ENCODE results near the gene OGDH. TPM values are rescaled to one million over a fixed set of nuclear protein-coding genes. Genes with fewer than 3 reads are reported as not detected.

The OGDH gene
- total and polyA plus RNA-seq, 2 of the 4 experiments (the other 2 are of a cell fraction) = 47.4 to 56.5 TPM

- peak overlapping the region; percentile 73 for H4K91ac ChIP-seq (ENCODE audit: insufficient read depth, low read depth, low read length)
- H2AFZ ChIP-seq (replicated peaks; ENCODE audit: low read length, poor library complexity) = peak overlapping the region; percentile 11
- H3K18ac ChIP-seq (ENCODE audit: low read depth, low read length) = peak overlapping the region; percentile 5; the same call in 1 of the 2 replicates
- CTCF ChIA-PET = no interaction called here
- peak overlapping the region; percentile 70 for H3K4ac ChIP-seq (ENCODE audit: low read depth, low read length)
- 0 out of 2 replicates have a peak overlapping the region, but pooled peaks have one; percentile 34 for H3K27ac ChIP-seq (ENCODE audit: insufficient read depth, low read length)
- peak overlapping the region; percentile 22 for H2BK120ac ChIP-seq (ENCODE audit: low read depth, low read length)
- H2AK5ac ChIP-seq (ENCODE audit: low read depth, low read length) = peak overlapping the region; percentile 96
- dilution Hi-C loops (cut with HindIII; ENCODE audit: low sequenced_read_pairs, unreplicated experiment) (no loop called here), in situ Hi-C loops (cut with MboI; ENCODE audit: low sequenced_read_pairs) (no loop called here), intact Hi-C loops (cut with micrococcal nuclease) (no loop called here)
- no peak overlapping the region for H3K56ac ChIP-seq (ENCODE audit: extremely low read depth, insufficient read depth, low read length)
- BruUV-seq (replicated peaks) = no TSS peak
- peaks cover 14% of the 10 kb centered on the region for H3K4me1 ChIP-seq (ENCODE audit: control insufficient read depth, insufficient read depth, low read length)
- H4K8ac ChIP-seq (ENCODE audit: low read depth in 2 of 2, low read length in 2 of 2) = peak overlapping the region in 1 of 2 experiments; percentile 67; a peak in 1 of 4 replicates
- H2AK9ac ChIP-seq (replicated peaks; ENCODE audit: low read depth, low read length, poor library complexity) = no peak overlapping the region
- peak overlapping the region; percentile 73 for H2BK15ac ChIP-seq (ENCODE audit: low read depth, low read length)
- peaks cover 14% of the 10 kb centered on the region for H3K9me1 ChIP-seq (ENCODE audit: insufficient read depth, low read length)
- H3K9me3 ChIP-seq (ENCODE audit: control insufficient read depth, insufficient read depth, low read length) = no peaks in the 10 kb centered on the region
- peak overlapping the region; percentile 13; the same call in 1 of the 2 replicates for H2BK20ac ChIP-seq (ENCODE audit: low read depth, low read length)
- H3K36me3 ChIP-seq (ENCODE audit: control insufficient read depth, insufficient read depth, low read length) = no peaks in the 10 kb centered on the region
- POLR2A ChIA-PET (ENCODE audit: unreplicated experiment) = interaction anchor here (0.6 kb wide), 1 partner anchor 10 kb away, joined by 3 read pairs; no protein-coding TSS in a partner anchor
- peak overlapping the region; percentile 24; the same call in 1 of the 2 replicates for H3K14ac ChIP-seq (replicated peaks; ENCODE audit: low read depth, low read length)
- DNase-seq (peak; percentile 11), ATAC-seq (ENCODE audit: low read depth) (no peak)
- WGBS, 2 experiments (ENCODE audit: extremely low coverage in 2 of 2, insufficient read length in 1 of 2) = 100% methylated on average over 1 of the region's 4 CpGs; no CpG with 5 or more reads in 1 of the 2 experiments
- TF ChIP-seq CHD1 (IDR thresholded peaks at IDR 0.05; ENCODE audit: low read depth, low read length) = no peak
- peak; percentile 65 for TF ChIP-seq CEBPB (IDR thresholded peaks at IDR 0.05; ENCODE audit: low read depth, low read length)
- no peak overlapping the region for H3K4me3 ChIP-seq (ENCODE audit: insufficient read depth, low read depth, low read length)
- H3K9ac ChIP-seq (ENCODE audit: low read depth, low read length) = no peak overlapping the region
- H3K79me1 ChIP-seq (ENCODE audit: low read depth in 1 of 2, low read length in 2 of 2) = peaks cover 0 to 9% of the 10 kb centered on the region in 2 experiments; a peak in 2 of 4 replicates
- H2BK5ac ChIP-seq (ENCODE audit: low read depth, low read length, poor library complexity, severe bottlenecking) = peak overlapping the region; percentile 42
- no peaks in the 10 kb centered on the region for H3K27me3 ChIP-seq (ENCODE audit: control insufficient read depth, insufficient read depth, low read length)
- H4K20me1 ChIP-seq (ENCODE audit: insufficient read depth, low read length) = no peaks in the 10 kb centered on the region
- H3K23ac ChIP-seq (ENCODE audit: low read depth, low read length) = no peak overlapping the region
- H3K4me2 ChIP-seq (ENCODE audit: low read depth, low read length) = no peak overlapping the region
- H4K5ac ChIP-seq (ENCODE audit: low read depth, low read length) = peak overlapping the region; percentile 2; the same call in 1 of the 2 replicates
These were observed 131.8 kb downstream of the OGDH start for GRCh38 chr7:44738051-44738723.

Measured in IMR-90 (cell line).